Stimulated activated CD8-positive, alpha-beta memory T cell treated with anti-CD3 and anti-CD28 coated beads, Interleukin-12 subunit alpha, Interleukin-12 subunit beta, amount 100 ng/mL, for 24 hours (primary cell): ENCODE results near the gene ZDHHC5.
"Not testable (repeated sequence)": the region's sequence is repeated elsewhere in the genome, so short reads cannot be mapped to it uniquely, and the experiment has no call there.

Experiments used
- DNase-seq: peaks from one replicate; pipeline ENCODE4 v3.0.0-alpha.2; 2020; ENCODE audit errors: extremely low read depth

The ZDHHC5 gene

GRCh38 chr11:57667117-57667735, 688 bp upstream of the ZDHHC5 start:
- DNase-seq: peak; percentile 79

DNA sequence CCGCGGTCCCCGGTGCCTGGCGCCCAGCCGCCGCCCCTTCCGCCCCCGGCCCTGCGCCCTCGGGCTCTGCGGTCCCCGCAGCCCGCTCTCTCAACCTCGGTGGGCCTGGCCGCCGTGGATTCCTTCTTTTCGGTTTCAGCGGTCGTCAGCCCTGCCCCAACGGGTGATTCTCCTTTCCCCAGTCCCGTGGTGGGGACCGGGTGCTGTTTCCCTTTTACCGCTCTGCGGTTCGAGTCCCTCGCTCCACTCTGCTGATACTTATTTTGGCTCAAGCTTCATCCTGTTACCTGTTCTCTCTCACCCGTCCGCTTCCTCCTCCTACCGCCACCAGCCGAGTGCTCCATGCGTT, 494 bp downstream of the ZDHHC5 start:
- no peak for DNase-seq

GRCh38 chr11:57674251-57674650, 6.3 kb downstream of the ZDHHC5 start:
- DNase-seq: no peak

- DNase-seq: no peak
These were observed 7.4 kb downstream of the ZDHHC5 start for GRCh38 chr11:57675176-57675941.

DNA sequence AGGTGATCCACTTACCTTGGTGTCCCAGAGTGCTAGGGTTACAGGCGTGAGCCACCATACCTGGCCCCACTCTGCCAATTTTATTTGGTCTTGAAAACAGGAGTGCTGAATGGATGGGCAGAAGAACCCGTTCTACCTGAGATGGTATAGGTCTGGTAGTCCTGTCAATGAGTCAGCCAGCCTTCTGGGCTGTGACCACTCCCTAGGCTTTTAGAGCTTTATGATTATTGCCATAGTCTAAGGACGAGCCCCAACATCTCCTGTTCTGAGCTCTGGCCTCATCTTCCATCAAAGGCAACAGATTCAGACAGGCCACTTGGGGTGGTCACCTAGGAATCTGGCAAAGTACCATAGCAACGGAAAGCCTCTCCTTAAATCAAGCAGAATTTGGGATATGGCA, 11.5 kb downstream of the ZDHHC5 start:
- DNase-seq: no peak

DNA sequence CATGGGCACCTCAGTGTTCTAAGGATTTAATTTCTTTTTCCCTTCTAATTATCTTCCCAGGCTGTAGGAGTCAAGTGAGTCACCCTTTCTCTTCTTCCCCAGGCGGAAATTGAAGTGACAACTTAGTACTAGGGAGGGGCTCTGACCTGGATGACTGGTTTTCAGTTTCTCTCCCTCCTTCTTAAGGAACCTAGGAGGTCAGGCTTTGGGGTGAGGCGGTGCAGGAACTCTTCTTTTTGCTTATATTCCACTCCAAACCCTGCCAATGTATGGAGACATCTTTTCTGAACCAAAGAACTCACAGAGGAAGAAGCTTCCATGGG, 12.6 kb downstream of the ZDHHC5 start:
- DNase-seq: no peak

DNA sequence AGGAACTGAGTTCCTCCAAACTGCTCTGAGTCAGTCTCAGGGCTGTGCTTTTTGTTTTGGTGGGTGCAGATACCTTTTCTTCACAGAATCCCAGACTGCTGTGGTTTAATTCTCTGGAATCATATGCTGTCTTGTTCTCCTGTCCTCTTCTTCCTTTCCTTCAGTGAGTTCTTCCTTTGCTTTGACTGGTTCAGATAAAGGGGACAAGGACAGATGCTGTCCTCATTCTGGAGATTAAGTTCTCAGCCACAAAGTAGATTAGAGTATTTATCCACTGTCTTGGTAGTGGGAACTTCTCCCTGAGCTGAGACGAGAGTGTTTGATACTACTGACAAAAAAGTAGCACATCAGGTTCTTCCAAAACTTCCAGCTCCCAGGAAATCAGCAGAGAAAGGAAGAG, 13.3 kb downstream of the ZDHHC5 start:
- no peak for DNase-seq

- not testable (repeated sequence) for DNase-seq
These were observed 22.6 kb downstream of the ZDHHC5 start for GRCh38 chr11:57690474-57690873.

- DNase-seq: no peak
These were observed 31.0 kb downstream of the ZDHHC5 start for GRCh38 chr11:57698843-57699365.

GRCh38 chr11:57699813-57700212, 31.9 kb downstream of the ZDHHC5 start:
- no peak for DNase-seq

- DNase-seq: no peak
These were observed 32.5 kb downstream of the ZDHHC5 start for GRCh38 chr11:57700425-57700824.

GRCh38 chr11:57703341-57703740, 35.4 kb downstream of the ZDHHC5 start:
- DNase-seq: no peak

DNA sequence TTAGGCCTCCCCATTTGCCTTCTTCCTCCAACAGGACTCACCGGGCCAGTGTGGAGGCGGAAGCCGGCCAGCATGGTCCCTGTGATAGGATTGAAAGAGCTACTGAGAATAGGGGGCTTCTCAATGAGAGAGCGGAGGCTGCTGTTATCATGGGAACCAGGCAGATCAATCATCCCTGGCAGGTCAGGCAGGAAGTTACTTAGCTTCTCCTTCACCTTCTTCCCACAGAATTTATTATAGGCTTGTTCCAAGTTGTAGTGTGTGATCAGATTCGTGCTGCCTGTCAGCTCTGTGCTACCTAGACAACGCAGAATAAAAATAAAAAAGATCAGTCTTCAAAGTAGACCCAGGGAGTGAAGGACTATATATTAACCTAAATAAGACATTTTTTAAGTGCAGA, 37.0 kb downstream of the ZDHHC5 start:
- DNase-seq: no peak

- DNase-seq: not testable (repeated sequence)
These were observed 37.5 kb downstream of the ZDHHC5 start for GRCh38 chr11:57705432-57705831.

DNA sequence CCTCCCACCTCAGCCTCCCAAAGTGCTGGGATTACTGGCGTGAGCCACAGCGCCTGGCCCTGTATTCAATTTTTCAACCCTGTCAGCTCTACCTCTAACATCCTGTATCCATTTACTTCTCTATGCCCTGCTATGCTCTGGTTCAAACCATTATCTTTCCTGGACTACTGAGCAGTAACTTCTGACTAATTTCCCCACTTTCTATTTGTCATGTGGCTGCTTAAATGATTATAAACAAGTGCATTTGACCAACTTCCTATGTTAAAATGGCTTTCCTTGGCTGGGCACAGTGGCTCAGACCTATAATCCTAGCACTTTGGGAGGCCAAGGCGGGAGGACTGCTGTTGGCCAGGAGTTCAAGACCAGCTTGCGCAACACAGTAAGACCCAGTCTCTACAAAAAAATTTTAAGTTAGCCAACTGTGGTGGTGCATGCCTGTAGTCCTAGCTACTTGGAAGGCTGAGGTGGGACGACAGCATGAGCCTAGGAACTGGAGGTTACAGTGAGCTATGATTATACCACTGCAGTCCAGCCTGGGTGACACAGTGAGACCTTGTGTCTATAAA, 42.0 kb downstream of the ZDHHC5 start:
- no peak for DNase-seq

GRCh38 chr11:57711414-57712255, 43.7 kb downstream of the ZDHHC5 start, which contains the start of gene MED19:
TSS of gene MED19 (minus strand) at chr11:57712215. CDS start at chr11:57712179, 36 bp downstream.
- peak; percentile 45 for DNase-seq

- peak; percentile 76 for DNase-seq
These were observed 44.6 kb downstream of the ZDHHC5 start, which contains the start of gene TMX2 for GRCh38 chr11:57712256-57713150. TSS of gene TMX2 (plus strand) at chr11:57712593. CDS start at chr11:57712619, 26 bp downstream.

DNA sequence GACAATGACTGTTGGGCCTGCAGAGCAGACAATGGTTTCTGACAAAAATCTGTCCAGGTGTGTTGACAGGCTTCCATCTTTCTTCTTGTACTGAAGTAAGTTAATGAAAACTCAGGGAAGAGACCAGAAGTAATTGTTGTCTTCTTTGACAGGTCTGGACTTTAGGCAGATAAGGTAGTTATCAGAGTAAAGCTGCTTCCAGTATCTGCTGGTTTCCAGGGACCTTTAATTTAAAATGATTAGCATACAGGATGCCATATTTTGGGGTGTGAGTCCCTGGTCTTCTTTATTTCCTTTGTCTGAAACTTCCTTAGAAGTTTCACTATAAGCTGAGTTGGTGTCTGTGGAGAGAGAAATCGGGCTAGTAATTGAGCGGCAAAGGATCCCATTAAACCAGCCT, 45.9 kb downstream of the ZDHHC5 start:
- no peak for DNase-seq

- not testable (repeated sequence) for DNase-seq
These were observed 48.8 kb downstream of the ZDHHC5 start for GRCh38 chr11:57716726-57717125.

GRCh38 chr11:57727185-57727584, 59.3 kb downstream of the ZDHHC5 start:
- DNase-seq: no peak

GRCh38 chr11:57728829-57729228, 60.9 kb downstream of the ZDHHC5 start:
- no peak for DNase-seq
